HG03039 (cell line): ENCODE results near the gene RIMBP2.
"Not testable (repeated sequence)": the region's sequence is repeated elsewhere in the genome, so short reads cannot be mapped to it uniquely, and the experiment has no call there.

Experiments
- ATAC-seq: cut with Tn5 transposase; IDR thresholded peaks from one replicate; pipeline ENCODE4 v1.9.1; 2021; ENCODE audit warnings: mild to moderate bottlenecking, moderate library complexity; ENCODE audit not compliant: unreplicated experiment

RIMBP2 gene

DNA sequence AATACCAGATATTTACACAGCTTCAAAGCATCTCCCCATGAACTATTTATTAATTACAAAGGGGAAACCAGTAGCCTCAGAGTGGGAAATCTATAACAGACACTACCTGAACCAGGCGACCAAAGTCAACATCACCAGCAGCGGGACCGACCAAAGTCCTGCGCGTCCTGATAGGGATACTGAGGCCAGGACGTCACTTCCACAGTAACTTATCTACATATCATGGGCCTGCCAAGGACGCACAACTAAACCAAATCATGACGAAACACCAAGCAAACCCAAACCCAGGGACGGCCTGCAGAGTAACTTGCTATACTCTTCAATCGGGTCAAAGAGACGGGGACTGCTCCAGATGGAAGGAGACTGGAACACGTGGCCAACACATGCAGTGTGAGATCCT is 26.0 kb upstream of the RIMBP2 start:
- no peak for ATAC-seq

- no peak for ATAC-seq
These were observed 23.5 kb upstream of the RIMBP2 start for GRCh38 chr12:130739571-130739970.

DNA sequence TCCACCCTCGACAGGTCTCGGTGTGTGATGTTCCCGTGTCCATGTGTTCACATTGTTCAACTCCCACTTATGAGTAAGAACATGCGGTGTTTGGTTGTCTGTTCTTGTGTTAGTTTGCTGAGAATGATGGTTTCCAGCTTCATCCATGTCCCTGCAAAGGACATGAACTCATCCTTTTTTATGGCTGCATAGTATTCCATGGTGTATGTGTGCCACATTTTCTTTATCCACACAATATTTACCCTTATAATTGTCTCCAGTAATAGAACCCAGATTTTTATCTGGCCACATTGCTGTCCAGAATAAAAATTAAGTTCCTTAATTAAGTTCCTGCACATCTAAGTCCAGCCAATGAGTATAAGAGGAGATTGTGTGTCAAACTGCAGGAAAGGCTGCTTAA is 22.3 kb upstream of the RIMBP2 start:
- ATAC-seq = not testable (repeated sequence)

DNA sequence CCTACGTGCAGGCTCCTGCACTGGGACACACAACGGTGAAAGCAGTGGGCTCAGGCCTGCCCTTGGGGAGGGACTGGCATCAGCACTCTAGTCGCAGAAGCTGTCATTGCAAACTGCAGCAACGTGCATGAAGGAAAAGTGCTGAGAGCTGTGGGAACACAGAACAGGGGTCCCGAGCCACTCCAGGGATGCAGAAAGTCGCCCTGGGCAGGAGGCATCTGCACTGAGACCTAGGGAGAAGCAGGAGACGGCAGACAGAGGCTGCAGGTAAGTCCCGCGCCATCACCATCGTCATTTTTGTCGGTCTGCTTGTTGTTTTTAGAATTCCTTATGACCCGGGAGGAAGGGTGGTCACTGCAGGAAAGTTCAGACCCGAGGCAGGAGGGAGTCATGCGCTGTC is 21.6 kb upstream of the RIMBP2 start:
- ATAC-seq = no peak

GRCh38 chr12:130729344-130729743 is 13.2 kb upstream of the RIMBP2 start:
- ATAC-seq = no peak

- no peak for ATAC-seq
These were observed 12.3 kb upstream of the RIMBP2 start for GRCh38 chr12:130728158-130729058.

DNA sequence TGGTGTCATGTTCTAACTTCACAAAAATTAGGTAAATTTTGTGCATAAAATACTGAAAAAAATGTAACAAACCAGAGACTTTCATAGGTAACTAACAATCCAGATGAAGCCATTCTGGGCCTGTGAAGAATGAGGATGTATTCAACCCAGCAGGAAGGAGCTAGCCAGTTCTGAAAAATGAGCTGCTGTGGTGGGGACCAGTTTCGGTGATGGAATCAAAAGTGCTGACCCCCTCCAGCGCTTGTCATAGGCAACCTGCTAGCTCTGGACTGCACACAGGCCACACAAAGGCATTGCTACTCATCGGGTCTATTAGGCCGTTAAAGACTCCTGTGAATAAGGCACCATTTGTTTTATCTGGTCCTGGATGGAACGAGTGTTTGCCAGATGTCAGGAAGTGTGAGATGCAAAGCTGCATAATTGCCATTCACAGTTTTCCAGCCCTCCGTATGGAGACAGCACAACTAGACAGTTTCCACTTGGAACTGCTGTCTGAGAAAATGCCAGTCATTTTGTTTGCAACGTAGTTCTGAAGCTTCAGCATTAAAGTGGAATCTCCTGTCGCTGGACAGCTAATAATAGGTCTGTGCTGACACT is 3.3 kb upstream of the RIMBP2 start:
- ATAC-seq = no peak

GRCh38 chr12:130717752-130718151 is 1.7 kb upstream of the RIMBP2 start:
- ATAC-seq = no peak

- no peak for ATAC-seq
These were observed 869 bp upstream of the RIMBP2 start for GRCh38 chr12:130716969-130717366.

DNA sequence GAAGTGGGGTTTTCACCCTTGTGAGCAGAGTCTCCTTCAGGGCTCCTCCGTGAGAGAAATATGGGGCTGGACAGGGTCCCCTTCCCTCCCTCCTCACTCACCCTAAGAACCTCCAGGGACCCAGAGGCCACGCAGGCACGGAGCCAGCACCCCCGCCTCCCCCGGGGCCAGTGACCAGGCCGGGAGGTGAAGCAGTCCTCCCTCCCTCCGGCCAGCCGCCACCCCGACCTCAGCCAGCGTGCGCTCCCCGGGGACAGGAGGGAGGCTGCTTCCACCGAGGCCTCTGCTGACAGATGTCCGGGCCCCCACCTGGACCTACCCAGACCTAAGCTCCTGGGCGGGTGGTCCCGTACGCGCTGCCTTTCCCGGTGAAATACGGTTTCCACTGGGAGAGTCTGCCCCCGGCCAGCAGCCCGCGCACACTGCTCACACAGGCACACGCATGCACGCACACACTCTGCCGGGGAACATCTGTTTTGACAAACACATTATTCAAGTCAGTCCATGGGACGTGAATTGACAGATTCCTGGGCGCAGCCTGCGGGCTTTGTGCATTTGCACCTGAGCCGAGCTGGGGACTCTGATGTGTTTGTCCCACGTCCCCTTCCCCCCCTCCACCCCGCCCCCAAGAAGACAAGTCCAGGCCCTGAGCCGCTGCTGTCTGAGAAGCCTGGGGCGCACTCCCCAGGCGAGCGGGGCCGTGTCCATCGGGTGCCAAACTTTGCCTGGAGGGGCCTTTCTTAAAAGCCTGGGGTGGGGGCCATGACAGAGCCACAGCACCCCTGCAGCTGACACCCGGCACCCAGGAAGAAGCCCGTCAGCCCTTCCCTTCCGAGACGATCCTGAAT is 725 bp downstream of the RIMBP2 start:
- ATAC-seq = no peak

- ATAC-seq = no peak
These were observed 1.4 kb downstream of the RIMBP2 start for GRCh38 chr12:130714591-130715149.

DNA sequence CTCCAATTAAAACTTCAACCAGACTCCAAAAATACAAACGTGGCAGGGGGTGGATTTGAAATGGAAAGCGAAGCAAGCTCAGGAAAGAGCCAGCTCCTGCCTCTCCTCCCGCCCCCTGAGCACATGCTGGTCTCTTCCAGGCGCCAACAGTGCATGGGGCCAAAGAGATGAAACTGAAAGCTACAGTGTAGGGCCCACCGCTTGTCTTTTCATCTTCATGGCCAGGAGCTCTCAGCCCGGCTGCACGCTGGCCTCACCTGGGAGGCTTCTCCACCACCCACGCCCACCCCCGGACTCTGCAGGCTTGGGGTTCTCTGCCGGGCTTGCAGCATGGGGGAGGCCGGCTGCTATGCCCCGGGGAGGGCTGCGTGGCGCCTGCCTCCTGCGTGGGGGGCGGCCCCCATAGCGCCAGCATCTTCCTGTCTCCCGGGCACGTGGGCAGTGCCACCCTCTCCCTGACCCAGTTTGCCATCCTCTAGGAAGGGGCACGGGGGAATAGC is 2.0 kb downstream of the RIMBP2 start:
- no peak for ATAC-seq

DNA sequence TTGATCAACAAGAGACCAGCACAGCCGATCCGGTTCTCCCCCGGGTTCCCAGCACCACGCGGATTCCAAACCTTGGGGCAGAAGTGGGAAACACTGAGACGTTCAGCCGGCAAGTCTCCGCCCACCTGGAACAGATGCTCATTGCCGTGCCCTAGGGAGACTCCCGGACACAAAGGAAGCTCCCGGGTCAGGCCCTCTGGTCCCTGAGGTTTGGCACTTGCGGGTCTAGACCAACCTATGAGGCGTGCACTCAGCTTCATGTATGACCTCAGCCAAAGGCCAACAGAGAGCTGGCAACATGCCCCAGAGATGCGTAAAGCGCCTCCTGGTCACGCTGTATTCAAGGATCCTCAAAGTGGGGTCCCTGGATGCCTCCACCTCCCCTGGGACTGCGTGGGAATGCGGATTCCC is 2.5 kb downstream of the RIMBP2 start:
- no peak for ATAC-seq

DNA sequence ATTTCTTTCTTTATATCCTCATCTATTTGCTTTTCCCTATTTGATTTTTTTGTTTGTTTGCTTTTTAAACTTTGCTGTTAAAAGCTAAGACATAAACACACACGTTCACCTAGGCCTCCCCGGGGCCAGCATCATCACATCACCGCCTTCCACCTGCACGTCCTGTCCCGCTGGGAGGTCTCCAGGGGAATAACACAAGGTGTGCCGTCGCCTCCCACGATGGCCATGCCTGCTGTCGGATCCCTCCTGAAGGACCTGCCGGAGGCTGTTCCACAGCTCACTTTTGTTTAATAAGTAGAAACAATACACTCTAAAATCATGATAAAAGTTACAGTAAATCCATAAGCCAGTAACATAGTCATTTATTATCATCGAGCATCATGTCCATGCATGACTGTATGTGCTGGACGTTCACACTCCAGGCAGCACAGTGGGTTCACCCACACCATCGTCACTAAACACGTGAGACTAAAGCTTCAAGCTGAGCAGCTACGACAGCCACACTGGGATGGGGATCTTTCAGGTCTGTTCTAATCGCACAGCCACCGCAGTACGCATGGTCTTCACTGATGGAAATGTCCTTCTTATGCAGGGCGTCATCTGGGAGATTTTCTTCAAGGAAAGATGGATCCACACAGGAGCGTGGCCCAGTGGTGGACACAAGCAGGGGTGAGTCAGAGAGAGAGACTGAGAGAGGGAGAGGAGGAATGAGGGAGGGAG is 3.6 kb downstream of the RIMBP2 start:
- no peak for ATAC-seq

DNA sequence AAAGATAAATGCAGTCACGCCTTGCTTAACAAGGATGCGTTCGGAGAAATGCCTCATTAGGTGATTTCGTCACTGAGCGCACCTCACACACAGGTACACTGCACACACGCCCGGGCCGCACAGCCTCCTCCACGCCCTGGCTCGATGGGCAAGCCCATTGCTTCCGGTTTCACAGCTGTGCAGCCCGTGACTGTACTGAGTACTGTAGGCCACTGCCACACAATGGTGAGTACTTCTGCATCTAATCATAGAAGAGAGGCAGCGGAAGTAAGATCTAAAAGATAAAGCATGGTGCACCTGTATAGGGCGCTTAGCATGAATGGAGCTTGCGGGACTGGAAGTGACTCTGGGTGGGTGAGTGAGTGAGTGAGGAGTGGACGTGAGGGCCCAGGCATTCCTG is 4.3 kb downstream of the RIMBP2 start:
- ATAC-seq = no peak

DNA sequence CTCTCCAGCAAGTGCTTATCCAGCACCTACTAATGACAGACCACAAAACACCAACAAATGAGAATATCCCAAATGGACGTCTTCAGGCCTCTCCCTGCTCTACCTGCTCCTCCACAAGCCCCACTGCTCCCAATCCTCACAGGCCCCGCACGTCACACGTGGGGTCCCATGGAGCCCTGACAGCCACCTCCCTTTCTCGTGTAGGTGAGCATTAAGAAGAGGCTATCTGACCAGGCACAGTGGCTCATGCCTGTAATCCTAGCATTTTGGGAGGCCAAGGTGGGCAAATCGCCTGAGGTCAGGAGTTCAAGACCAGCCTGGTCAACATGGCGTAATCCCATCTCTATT is 5.4 kb downstream of the RIMBP2 start:
- no peak for ATAC-seq

DNA sequence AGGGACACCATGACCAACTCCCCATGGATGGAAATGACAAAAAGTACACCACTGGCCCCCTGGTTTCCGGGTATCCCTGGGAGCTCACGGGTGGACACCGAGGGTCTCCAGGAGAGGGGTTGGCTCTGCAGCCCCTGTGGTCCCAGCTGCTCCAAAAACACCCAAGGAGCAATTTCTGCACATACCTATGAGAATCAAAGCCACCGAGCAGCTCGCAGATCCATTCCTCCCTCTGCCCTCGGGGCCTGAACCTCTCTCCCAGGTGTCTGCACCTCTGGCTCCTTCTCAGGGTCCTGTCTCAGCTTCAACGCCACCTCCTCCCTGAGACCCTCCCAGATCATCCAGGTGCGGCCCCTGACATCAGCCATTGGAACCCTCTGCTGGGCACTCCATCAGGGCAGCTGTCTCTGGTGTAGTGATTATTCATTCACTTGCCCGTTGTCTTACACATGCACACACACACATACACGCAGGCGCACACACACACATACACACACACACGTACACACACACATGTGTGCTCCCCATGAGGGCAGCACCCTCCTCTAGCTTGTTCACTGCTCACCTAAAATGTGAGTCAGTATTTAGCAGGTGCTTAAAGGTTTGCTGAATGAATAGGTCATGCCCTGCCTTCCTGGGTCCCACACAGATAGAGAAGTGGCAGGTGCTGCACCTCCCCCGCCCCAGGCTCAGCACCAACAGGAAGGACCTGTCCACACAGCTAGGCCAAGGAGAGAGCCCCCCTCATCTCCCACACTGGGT is 5.9 kb downstream of the RIMBP2 start:
- no peak for ATAC-seq

DNA sequence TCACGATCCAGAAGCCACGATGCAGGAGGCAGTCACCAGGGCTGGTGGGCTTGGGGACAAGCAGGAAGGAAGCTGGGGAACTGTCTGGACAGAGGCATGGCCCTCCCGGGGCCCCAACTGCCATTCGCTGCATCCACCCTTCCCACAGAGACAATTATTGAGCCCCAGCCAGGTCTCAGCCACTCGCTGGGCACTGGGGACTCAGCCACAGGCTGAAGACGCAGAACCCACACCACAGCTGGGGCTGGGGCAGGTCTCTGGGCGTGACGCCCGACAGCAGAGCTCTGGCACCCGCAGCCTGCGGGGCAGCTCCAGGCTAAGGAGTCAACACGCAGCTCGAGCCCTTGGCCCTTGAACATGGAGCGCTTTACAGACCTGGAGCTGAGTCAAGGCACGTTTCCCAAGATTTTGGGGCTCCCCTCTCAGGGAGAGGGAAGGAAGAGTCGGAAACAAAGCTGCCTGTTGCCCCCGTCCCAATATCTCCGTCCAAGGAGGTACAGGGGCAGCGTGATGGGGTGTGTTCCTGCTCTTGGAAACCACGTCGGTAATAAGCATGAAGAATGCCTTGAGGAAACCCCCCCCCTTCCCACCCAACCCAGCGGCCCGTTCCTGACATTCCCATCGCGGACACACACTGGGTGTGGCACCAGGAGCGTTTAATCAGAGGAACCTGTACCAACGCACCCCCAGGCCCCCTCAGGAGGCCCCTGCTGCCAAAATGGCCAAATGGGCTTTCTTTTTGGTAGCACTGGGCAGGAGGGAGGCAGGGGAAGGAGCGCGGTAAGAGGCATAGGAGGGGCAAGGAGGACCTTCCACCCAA is 6.7 kb downstream of the RIMBP2 start:
- ATAC-seq = no peak

GRCh38 chr12:130708648-130709047 is 7.5 kb downstream of the RIMBP2 start:
- no peak for ATAC-seq
